Ovary (tissue), 3 donors: Measurements from ENCODE around the gene CAB39.

ENCODE experiments used
- POLR2A ChIP-seq: fragments of 450-650 bp; IDR thresholded peaks from one replicate; pipeline ENCODE4 v1.6.1; 2017; ENCODE audit warnings: antibody characterized with exemption, mild to moderate bottlenecking, moderate library complexity
- TF ChIP-seq, protein P1 (sequence below), 3 donors: fragments of 450-650 bp in 2 of 3; fragments of 200-600 bp in 1 of 3; IDR thresholded peaks; one replicate each; pipeline versions ENCODE4 v1.5.1 to v1.8.0; 2016 to 2022; ENCODE audit warnings: antibody characterized with exemption in 3 of 3, mild to moderate bottlenecking in 1 of 3
- donor health status: DM: no; HTN: no; CAD: no.

DNA sequence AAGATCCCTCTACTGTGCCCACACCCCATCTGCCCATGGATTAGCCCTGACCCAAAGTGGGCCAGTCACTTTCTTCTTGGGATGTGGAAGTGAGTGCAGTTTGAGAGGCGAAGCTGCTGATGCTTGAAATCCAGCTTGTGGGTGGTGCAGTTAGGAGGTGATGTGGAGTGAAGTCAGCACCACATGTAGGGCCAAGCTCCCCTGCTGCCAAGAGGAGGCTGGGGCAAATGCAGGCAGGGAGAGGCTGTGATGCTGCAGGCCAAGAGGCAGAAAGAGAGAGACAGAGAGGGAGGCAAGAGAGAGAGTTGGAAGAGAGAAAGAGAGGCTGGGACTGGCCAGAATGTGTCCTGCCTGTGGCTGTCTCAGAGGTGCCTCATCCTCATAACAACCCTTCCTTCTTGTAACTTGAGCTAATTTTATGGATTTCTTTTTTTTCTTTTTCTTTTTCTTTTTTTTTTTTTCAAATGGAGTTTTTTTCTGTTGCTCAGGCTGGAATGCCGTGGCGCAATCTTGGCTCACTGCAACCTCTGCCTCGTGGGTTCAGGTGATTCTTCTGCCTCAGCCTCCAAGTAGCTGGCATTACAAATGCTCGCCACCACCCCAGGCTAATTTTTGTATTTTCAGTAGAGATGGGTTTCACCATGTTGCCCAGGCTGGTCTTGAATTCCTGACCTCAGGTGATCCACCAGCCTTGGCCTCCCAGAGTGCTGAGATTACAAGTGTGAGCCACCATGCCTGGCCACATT lies 35.3 kb upstream of the CAB39 start:
- TF ChIP-seq, protein P1, sequence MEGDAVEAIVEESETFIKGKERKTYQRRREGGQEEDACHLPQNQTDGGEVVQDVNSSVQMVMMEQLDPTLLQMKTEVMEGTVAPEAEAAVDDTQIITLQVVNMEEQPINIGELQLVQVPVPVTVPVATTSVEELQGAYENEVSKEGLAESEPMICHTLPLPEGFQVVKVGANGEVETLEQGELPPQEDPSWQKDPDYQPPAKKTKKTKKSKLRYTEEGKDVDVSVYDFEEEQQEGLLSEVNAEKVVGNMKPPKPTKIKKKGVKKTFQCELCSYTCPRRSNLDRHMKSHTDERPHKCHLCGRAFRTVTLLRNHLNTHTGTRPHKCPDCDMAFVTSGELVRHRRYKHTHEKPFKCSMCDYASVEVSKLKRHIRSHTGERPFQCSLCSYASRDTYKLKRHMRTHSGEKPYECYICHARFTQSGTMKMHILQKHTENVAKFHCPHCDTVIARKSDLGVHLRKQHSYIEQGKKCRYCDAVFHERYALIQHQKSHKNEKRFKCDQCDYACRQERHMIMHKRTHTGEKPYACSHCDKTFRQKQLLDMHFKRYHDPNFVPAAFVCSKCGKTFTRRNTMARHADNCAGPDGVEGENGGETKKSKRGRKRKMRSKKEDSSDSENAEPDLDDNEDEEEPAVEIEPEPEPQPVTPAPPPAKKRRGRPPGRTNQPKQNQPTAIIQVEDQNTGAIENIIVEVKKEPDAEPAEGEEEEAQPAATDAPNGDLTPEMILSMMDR (IDR thresholded peaks at IDR 0.05): no peak
- TF ChIP-seq POLR2A: no peak
